Measurements from ENCODE around the gene CELA3B. TPM values are rescaled to one million over a fixed set of nuclear protein-coding genes. Genes with fewer than 3 reads are reported as not detected.
"Not testable (repeated sequence)": the region's sequence is repeated elsewhere in the genome, so short reads cannot be mapped to it uniquely, and the experiment has no call there.

CELA3B gene
- total RNA-seq, 4 donors from 2014 or later: not detected

- not testable (repeated sequence) for H3K4me3 ChIP-seq, H3K36me3 ChIP-seq, H3K27me3 ChIP-seq, H3K4me1 ChIP-seq, H3K9me3 ChIP-seq, H3K27ac ChIP-seq, ATAC-seq
- 74% methylated on average over 6 of the region's 15 CpGs; no CpG with 5 or more reads in 1 of the 2 donors for WGBS, 2 donors (ENCODE audit: low coverage in 1 of 2)
Measured at GRCh38 chr1:21998624-21999294, 21.9 kb downstream of the CELA3B start.

GRCh38 chr1:21999645-22000044 is 22.8 kb downstream of the CELA3B start:
- WGBS, 2 donors (ENCODE audit: low coverage in 1 of 2): no CpG with 5 or more reads among the region's 7 CpGs
- not testable (repeated sequence) for H3K36me3 ChIP-seq, H3K4me1 ChIP-seq, H3K9me3 ChIP-seq, ATAC-seq, H3K27me3 ChIP-seq, H3K4me3 ChIP-seq, H3K27ac ChIP-seq

DNA sequence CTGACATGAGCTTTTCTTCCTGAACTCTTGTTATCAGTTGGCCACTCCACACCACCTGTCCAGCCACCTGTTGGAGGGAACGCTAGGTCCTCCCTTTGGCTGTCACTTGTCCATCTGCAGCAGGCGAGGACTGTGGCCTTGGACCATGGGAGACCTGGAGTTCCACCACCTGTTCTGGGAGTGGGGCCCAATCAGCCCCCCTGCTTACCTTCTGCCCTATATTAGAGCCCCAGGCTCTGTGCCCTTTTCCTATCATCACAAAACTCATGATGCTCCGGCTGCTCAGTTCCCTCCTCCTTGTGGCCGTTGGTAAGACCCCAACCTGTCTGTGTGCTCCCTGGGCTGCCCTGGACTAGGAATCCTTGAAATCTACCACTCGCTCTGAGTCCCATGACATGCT is 24.6 kb downstream of the CELA3B start, which contains the start of gene CELA3A:
TSS of gene CELA3A (plus strand) at position 249 of the 400 bp plus-strand sequence. CDS start at position 267, 18 bp downstream.
- H3K36me3 ChIP-seq: no peaks in the 10 kb centered on the region
- no peak within 1 kb of the TSS for H3K27ac ChIP-seq
- no peak for TF ChIP-seq CTCF (IDR thresholded peaks at IDR 0.05)
- no peak for TF ChIP-seq EP300 (IDR thresholded peaks at IDR 0.05)
- no peak for TF ChIP-seq POLR2A (IDR thresholded peaks at IDR 0.05)
- no peak for TF ChIP-seq POLR2AphosphoS5 (IDR thresholded peaks at IDR 0.05)
- 0 to 59% methylated on average over 1 to 5 of the region's 5 CpGs for WGBS, 2 donors (ENCODE audit: low coverage in 1 of 2)
- no peaks in the 10 kb centered on the region for H3K4me1 ChIP-seq
- ATAC-seq: no peak
- no peaks in the 10 kb centered on the region for H3K27me3 ChIP-seq
- H3K9me3 ChIP-seq: no peaks in the 10 kb centered on the region
- H3K4me3 ChIP-seq: no peak within 1 kb of the TSS

- 38% methylated on average over 1 of the region's 5 CpGs; no CpG with 5 or more reads in 1 of the 2 donors for WGBS, 2 donors (ENCODE audit: low coverage in 1 of 2)
- H3K36me3 ChIP-seq, H3K27ac ChIP-seq, H3K4me3 ChIP-seq, H3K27me3 ChIP-seq, H3K4me1 ChIP-seq, ATAC-seq, H3K9me3 ChIP-seq: not testable (repeated sequence)
Measured at GRCh38 chr1:22002461-22002860, 25.6 kb downstream of the CELA3B start.

GRCh38 chr1:22002875-22003274 is 26.1 kb downstream of the CELA3B start:
- ATAC-seq, H3K4me1 ChIP-seq, H3K27ac ChIP-seq, H3K9me3 ChIP-seq, H3K4me3 ChIP-seq, H3K36me3 ChIP-seq, H3K27me3 ChIP-seq: not testable (repeated sequence)
- 0% methylated on average over 1 of the region's 8 CpGs; no CpG with 5 or more reads in 1 of the 2 donors for WGBS, 2 donors (ENCODE audit: low coverage in 1 of 2)

- H3K9me3 ChIP-seq, H3K4me3 ChIP-seq, H3K4me1 ChIP-seq, H3K27ac ChIP-seq, ATAC-seq, H3K36me3 ChIP-seq, H3K27me3 ChIP-seq: not testable (repeated sequence)
- WGBS, 2 donors (ENCODE audit: low coverage in 1 of 2): no CpG with 5 or more reads among the region's 3 CpGs
Measured at GRCh38 chr1:22003959-22004358, 27.1 kb downstream of the CELA3B start.

DNA sequence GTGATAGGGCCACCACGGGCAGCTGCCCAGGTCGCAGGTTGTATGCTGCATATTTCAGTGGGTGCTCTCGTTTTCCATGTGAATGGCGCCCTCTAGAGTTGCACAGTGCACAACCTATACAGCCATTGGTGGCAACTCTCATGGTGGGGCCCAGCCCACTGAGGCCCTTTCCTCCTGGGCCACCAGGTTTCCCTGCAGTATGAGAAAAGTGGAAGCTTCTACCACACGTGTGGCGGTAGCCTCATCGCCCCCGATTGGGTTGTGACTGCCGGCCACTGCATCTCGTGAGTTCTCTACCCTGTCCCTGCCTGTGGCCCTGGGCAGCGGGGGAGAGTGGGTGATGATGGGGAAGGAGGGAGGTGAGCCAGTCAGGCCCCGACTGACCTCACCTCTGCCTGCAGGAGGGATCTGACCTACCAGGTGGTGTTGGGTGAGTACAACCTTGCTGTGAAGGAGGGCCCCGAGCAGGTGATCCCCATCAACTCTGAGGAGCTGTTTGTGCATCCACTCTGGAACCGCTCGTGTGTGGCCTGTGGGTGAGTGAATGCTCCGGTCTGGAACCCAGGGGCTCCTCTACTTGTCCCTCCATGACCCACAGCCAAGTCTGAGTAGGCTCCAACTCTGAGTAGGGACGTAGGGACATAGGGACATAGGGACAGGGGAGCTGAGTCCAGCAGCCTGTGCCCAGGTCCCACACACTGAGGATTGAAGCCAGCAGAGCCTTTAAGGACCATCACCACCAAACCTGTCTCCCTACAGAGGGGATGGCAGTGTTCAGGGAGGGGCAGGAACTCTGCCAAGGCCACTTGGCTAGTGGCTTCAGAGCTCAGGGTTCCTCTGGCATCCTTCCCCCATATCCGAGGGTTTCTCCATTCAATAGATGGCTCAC is 28.7 kb downstream of the CELA3B start:
- H3K4me1 ChIP-seq, H3K36me3 ChIP-seq, H3K27ac ChIP-seq, H3K27me3 ChIP-seq, H3K9me3 ChIP-seq, H3K4me3 ChIP-seq: not testable (repeated sequence)
- 36 to 65% methylated on average over 5 to 12 of the region's 18 CpGs for WGBS, 2 donors (ENCODE audit: low coverage in 1 of 2)
- TF ChIP-seq CTCF (IDR thresholded peaks at IDR 0.05): peak in 1 of 4 experiments; percentile 33
- peak; percentile 30 for ATAC-seq

- H3K4me3 ChIP-seq, H3K36me3 ChIP-seq, ATAC-seq, H3K27me3 ChIP-seq, H3K27ac ChIP-seq, H3K4me1 ChIP-seq, H3K9me3 ChIP-seq: not testable (repeated sequence)
- whole genome bisulfite sequencing, 2 donors (ENCODE audit: low coverage in 1 of 2): 60 to 67% methylated on average over 3 to 12 of the region's 13 CpGs
Measured at GRCh38 chr1:22006736-22007135, 29.9 kb downstream of the CELA3B start.

DNA sequence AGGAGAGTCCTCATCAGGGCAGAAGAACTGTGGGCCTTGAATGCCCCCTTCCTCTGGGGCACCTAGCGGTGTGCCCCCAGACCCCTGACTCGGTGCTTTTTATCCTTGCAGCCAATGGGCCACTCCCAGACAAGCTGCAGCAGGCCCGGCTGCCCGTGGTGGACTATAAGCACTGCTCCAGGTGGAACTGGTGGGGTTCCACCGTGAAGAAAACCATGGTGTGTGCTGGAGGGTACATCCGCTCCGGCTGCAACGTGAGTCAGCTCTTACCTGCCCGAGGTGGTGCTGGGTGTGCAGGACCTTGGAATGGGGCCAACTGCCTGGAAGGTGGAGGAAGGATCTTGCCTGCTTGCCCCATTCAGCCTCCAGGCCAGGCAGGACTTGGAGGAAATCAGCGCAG is 30.4 kb downstream of the CELA3B start:
- H3K27ac ChIP-seq, H3K27me3 ChIP-seq, H3K4me3 ChIP-seq, H3K36me3 ChIP-seq, H3K9me3 ChIP-seq, ATAC-seq, H3K4me1 ChIP-seq: not testable (repeated sequence)
- WGBS, 2 donors (ENCODE audit: low coverage in 1 of 2): no CpG with 5 or more reads among the region's 10 CpGs

DNA sequence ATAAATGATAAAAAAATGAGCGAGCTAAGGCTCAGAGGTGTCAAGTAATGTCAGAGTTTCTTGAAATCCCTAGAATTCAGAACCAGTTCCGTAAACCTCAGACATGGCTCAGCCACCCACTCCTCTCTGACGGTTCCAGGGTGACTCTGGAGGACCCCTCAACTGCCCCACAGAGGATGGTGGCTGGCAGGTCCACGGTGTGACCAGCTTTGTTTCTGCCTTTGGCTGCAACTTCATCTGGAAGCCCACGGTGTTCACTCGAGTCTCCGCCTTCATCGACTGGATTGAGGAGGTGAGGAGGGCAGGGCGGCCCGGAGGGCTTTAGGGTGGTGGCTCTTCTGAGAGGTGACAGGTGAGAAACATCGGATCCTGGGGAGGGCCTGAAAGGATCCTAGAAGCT is 32.7 kb downstream of the CELA3B start:
- H3K4me3 ChIP-seq, H3K27me3 ChIP-seq, H3K36me3 ChIP-seq, H3K4me1 ChIP-seq, H3K9me3 ChIP-seq, H3K27ac ChIP-seq, ATAC-seq: not testable (repeated sequence)
- WGBS, 2 donors (ENCODE audit: low coverage in 1 of 2): 80 to 83% methylated on average over 1 to 4 of the region's 11 CpGs

DNA sequence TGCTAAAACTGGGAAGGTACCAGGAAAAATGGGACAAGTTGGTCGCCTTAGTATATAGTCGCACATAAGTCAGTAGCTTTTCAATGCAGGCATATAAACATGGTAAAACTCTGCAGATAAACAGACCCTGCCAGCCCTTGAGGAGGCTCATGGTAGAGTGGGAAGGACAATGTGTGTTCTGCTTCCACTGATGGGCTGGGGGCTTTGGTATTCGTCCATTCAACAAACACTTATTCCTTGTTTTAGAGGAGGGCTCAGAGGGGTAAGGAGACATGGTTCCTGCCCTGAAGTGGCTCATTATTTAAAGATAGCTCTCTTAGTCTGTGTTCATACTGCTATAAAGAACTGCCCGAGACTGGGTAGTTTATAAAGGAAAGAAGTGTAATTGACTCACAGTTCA is 35.9 kb downstream of the CELA3B start:
- not testable (repeated sequence) for H3K9me3 ChIP-seq, H3K27me3 ChIP-seq, H3K4me3 ChIP-seq, ATAC-seq, H3K4me1 ChIP-seq, H3K36me3 ChIP-seq, H3K27ac ChIP-seq
- 83% methylated on average over 2 of the region's 4 CpGs; no CpG with 5 or more reads in 1 of the 2 donors for WGBS, 2 donors (ENCODE audit: low coverage in 1 of 2)

Measured in gastroesophageal sphincter (tissue), 4 donors.